HG03064 (cell line): Measurements from ENCODE around the gene DEF6.
"Not testable (repeated sequence)": the region's sequence is repeated elsewhere in the genome, so short reads cannot be mapped to it uniquely, and the experiment has no call there.

Source experiments
- ATAC-seq: cut with Tn5 transposase; IDR thresholded peaks from one replicate; pipeline ENCODE4 v1.9.1; 2021; ENCODE audit warnings: low read depth; ENCODE audit not compliant: unreplicated experiment

The DEF6 gene

GRCh38 chr6:35307138-35307537 lies 9.5 kb downstream of the DEF6 start:
- not testable (repeated sequence) for ATAC-seq

DNA sequence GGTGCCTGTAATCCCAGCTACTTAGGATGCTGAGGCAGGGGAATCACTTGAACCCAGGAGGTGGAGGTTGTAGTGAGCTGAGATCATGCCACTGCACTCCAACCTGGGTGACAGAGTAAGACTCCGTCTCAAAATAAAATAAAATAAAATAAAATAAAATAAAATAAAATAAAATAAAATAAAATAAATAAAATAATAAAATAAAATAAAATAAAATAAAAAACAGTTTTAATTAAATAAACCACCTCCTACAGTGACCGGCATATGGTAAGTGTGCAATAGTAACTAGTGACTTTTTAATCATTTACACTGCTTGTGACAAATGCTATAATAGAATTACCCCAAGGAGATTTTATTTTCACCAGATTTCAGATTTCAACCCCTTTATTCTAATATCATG lies 10.9 kb downstream of the DEF6 start:
- not testable (repeated sequence) for ATAC-seq

DNA sequence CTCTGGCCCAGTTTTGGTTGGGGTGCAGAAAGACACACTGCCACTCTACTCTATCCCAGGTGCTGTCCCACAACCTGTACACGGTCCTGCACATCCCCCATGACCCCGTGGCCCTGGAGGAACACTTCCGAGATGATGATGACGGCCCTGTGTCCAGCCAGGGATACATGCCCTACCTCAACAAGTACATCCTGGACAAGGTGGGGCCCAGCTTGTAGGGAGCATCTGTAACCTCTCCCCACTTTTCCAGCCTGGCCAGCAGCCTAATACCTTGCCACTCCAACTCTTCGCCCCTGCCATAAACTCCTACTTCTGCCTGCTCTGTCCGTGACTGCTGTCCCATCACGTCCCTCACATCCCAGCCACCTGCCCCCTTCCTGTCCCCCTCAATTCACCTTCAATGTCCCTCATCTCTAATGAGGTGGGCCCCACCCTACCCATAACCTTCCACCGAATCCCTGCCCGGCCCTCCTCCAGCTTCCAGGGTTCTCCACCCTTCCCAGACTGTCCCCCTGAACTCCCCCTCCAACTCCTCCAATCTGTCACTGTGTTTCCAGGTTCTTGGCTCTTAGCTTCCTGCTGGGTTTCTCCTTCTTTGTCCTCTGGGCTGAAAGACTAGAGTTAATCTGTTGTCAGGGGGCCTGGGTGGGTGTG lies 12.1 kb downstream of the DEF6 start:
- no peak for ATAC-seq

DNA sequence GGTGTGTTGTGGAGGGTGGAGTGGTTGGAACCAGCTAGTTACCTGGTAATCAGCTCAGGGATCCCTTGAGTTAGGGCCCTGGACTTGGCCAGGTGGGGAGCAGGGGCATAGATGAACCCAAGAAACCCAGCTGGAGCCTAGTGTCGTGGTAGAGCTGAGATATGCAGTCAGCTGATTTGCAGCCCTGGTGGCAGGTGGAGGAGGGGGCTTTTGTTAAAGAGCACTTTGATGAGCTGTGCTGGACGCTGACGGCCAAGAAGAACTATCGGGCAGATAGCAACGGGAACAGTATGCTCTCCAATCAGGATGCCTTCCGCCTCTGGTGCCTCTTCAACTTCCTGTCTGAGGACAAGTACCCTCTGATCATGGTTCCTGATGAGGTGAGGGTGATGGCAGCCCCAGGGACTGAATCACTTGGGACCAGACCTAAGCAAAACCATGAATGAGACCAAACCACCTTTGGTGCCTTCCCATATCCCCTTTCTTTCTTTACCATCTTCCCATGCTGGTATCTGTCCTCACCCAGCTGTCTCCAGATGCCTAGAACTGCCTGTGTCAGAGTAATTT lies 12.7 kb downstream of the DEF6 start:
- no peak for ATAC-seq

DNA sequence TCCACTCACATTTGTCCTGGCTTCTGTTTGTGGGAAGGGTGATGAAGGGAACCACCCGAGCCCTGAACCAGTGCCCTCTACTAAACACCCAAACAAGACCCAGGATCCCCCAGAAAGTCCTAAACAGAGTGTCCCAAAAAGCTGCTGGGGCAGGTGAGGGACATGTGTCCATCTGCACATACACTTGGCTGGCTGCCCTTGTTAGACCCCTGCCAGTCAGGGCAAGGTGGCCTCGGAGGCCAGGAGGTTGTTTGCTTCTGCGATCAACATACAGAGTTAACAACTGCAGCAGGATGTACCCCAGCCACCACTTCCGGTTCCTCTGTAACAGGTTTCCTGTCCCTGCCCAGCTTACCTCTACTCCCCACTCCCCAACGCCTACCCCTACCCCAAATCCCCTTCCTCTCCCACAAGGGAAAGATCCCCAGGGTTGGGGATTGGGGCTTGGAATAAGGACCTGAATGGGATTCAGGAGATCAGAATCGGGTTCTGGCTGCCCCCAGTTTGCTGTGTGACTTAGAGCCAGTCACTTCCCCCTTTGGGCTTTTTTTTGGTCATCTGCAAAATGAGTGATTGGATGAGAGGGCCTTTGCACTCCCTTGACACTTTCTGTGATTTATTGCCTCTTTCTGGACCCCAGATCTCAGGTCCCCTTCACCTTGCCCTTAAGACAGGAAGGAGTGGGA lies 13.9 kb downstream of the DEF6 start:
- no peak for ATAC-seq

- no peak for ATAC-seq
Observed at GRCh38 chr6:35312076-35312800, 14.6 kb downstream of the DEF6 start.

- ATAC-seq: no peak
Observed at GRCh38 chr6:35312807-35313206, 15.2 kb downstream of the DEF6 start.

- no peak for ATAC-seq
Observed at GRCh38 chr6:35317483-35318195, 20.0 kb downstream of the DEF6 start.

DNA sequence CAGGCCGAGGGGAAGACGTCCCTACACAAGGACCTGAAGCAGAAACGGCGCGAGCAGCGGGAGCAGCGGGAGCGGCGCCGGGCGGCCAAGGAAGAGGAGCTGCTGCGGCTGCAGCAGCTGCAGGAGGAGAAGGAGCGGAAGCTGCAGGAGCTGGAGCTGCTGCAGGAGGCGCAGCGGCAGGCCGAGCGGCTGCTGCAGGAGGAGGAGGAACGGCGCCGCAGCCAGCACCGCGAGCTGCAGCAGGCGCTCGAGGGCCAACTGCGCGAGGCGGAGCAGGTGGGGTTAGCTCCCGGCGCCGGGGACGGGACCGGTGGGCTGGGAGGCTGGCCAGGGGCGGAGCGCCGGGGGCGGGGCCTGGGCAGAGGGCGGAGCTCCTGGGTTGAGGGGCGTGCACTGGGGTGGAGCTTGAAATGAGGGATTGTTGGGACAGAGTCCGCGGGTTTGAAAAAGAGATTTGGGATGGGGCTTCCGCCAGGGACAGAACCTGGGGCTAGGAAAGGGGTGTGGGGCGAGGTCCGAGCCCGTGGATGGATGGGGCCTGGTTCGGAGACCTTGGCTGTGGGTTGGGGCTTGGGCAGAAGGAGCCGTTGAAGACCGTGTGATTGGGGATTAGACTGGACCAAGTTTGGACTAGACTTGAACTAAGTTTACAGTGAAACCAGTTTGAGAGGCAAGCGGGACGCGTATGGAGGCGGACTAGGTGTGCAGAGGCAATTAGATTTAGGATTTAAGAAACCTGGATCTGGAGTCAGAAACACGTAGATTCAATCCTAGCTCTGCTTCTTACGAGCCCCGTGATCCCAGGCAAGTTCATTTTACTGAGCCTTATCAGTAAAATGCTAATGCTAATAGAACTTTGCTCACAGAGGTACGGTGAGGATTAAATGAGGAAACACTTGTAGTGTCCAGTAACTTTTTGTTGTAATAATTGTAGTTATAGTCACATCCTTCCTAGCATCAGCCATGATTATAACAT lies 20.9 kb downstream of the DEF6 start:
- ATAC-seq: no peak

- ATAC-seq: no peak
Observed at GRCh38 chr6:35319346-35320030, 21.9 kb downstream of the DEF6 start.

GRCh38 chr6:35320031-35320410 lies 22.4 kb downstream of the DEF6 start:
- no peak for ATAC-seq

DNA sequence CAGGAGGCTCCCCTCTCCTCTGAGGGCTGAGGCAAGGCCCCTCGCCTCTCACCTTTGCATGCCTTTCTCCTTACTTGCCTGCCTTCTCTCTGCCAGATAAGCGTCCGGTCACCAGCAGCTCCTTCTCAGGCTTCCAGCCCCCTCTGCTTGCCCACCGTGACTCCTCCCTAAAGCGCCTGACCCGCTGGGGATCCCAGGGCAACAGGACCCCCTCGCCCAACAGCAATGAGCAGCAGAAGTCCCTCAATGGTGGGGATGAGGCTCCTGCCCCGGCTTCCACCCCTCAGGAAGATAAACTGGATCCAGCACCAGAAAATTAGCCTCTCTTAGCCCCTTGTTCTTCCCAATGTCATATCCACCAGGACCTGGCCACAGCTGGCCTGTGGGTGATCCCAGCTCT lies 23.5 kb downstream of the DEF6 start:
- no peak for ATAC-seq

DNA sequence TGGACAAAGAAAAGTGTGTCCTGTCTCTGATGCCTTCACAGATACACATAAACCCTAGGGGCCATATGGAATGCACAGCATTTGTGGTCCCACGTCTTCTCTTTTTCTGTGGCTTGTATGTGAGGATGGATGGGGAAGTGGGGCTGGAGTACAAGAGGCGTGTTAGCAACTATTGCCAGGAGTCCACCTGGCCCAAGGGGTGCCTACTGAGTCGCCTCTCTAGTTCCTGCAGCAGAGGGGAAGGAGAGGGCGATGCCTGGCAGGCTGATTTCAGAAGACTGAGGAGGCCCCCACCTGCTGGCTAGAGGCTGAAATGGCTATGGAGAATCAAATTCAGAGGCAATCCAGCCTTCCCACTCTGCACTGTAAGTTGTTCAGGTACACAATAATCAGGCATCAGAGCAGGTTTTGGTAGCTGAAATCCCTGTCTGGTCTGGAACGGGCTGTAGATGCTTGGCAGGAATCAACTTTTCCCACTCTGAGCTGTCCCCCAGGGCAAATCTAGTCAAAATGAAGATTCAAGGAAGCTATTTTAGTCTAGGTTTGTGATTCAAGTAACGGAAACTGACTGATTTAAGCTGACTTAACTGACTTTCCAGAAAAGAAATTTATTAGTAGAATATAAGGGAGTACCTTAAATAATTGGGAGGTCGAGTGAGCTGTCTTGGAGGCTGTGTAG lies 29.9 kb downstream of the DEF6 start:
- no peak for ATAC-seq

DNA sequence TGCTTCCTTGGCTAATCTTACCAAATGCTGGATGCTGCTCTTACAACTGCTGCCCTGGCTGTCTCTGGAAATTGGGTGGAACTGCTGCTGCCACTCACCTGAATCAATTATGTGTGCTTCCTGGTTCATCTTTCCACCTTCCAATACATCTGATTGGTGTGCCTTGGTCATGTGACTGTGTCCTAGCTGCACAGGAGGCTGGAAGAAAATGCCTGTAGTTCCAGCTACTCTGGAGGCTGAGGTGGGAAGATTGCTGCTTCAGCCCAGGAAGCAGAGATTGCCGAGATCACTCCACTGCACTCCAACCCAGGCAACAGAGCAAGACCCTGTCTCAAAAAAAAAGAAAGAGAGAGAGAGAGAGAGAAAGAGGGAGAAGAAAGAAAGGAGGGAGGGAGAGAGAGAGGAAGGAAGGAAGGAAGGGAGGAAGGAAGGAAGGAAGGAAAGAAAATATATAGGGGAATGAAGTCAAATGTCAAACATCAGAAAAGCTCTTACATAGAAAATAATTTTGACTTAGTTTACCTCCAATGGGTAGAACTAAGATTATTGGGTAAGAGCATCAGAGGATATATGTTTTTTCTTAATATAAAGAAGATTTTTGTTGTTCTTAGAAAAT lies 30.6 kb downstream of the DEF6 start:
- no peak for ATAC-seq

DNA sequence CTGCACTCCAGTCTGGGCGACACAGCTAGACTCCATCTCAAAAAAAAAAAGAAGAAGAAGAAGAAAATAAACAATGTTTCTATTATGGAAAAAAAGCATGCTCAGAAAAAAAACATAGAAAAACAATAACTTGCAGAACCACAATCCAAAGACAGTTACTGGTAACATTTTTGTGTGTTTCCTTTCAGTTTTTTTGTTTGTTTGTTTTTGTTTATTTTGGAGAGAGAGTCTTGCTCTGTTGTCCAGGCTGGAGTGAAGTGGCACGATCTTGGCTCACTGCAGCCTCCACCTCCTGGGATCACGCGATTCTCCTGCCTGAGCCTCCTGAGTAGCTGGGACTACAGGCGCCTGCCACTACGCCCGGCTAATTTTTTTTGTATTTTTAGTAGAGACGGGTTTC lies 31.3 kb downstream of the DEF6 start:
- not testable (repeated sequence) for ATAC-seq

DNA sequence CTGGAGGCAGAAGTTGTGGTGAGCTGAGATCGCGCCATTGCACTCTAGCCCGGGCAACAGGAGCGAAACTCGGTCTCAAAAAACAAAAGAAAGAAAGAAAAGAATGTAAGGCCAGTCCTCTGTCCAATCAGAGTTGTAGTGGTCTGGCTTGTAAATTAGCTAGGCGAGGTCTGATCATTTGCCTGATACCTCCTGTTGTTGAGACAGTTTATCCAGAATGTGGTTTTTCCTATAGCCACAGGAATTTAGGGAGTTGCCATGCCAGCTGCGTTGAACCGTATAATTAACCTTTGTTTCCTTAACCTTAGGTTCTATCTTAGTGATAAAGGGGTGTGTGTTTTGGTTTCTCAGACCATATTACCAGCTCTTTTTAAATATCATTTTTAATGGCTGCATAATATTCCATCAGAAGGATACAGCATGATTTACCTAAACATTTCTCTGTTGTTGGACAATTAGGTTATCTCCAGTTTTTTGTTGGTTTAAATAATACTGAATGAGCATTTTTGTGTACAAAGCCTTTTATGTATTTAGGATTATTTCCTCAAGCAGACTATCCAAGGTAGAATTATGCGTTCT lies 33.0 kb downstream of the DEF6 start:
- ATAC-seq: no peak

DNA sequence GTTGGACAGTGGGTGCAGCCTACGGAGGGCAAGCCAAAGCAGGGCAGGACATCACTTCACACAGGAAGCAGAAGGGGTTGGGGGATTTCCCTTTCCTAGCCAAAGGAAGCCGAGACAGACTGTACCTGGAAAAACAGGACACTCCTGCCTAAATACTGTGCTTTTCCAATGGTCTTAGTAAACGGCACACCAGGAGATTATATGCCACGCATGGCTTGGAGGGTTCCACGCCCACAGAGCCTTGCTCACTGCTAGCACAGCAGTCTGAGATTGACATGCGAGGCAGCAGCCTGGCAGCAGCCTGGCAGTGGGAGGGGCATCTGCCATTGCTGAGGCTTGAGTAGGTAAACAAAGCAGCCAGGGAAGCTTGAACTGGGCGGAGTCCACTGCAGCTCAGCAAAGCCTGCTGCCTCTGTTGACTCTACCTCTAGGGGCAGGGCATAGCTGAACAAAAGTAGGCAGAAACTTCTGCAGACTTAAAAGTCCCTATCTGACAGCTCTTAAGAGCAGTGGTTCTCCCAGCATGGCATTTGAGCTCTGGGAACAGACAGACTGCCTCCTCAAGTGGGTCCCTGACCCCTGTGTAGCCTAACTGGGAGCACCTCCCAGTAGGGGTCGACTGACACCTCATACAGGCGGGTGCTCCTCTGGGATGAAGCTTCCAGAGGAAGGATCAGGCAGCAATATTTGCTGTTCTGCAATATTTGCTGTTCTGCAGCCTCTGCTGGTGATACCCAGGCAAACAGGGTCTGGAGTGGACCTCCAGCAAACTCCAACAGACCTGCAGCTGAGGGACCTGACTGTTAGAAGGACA lies 34.7 kb downstream of the DEF6 start:
- not testable (repeated sequence) for ATAC-seq
